NCI-H187 (cell line): ENCODE measurements around the gene ZNF407.

Experiments
- DNase-seq, 2 experiments: peaks; one replicate each; lab custom pipeline; 2025; lab: John Stamatoyannopoulos, UW

Gene ZNF407

GRCh38 chr18:74589021-74589420 lies 8.6 kb upstream of the ZNF407 start:
- DNase-seq = no peak

GRCh38 chr18:74589811-74590210 lies 7.9 kb upstream of the ZNF407 start:
- no peak for DNase-seq

GRCh38 chr18:74590671-74591070 lies 7.0 kb upstream of the ZNF407 start:
- DNase-seq = no peak

- DNase-seq = no peak
Observed at GRCh38 chr18:74595431-74595830, 2.2 kb upstream of the ZNF407 start.

- peak in 1 of 2 experiments; percentile 58 for DNase-seq
Observed at GRCh38 chr18:74597034-74597661, 522 bp upstream of the ZNF407 start.

- no peak for DNase-seq
Observed at GRCh38 chr18:74598350-74599001, 806 bp downstream of the ZNF407 start.

GRCh38 chr18:74604361-74604760 lies 6.7 kb downstream of the ZNF407 start:
- DNase-seq = no peak

GRCh38 chr18:74604774-74605173 lies 7.1 kb downstream of the ZNF407 start:
- no peak for DNase-seq

- no peak for DNase-seq
Observed at GRCh38 chr18:74608681-74609080, 11.0 kb downstream of the ZNF407 start.

GRCh38 chr18:74609535-74609934 lies 11.9 kb downstream of the ZNF407 start:
- no peak for DNase-seq

- DNase-seq = no peak
Observed at GRCh38 chr18:74610051-74610615, 12.5 kb downstream of the ZNF407 start.

GRCh38 chr18:74610860-74611259 lies 13.2 kb downstream of the ZNF407 start:
- DNase-seq = no peak

GRCh38 chr18:74611765-74612164 lies 14.1 kb downstream of the ZNF407 start:
- DNase-seq = no peak

GRCh38 chr18:74613381-74613780 lies 15.7 kb downstream of the ZNF407 start:
- no peak for DNase-seq

GRCh38 chr18:74616494-74616893 lies 18.8 kb downstream of the ZNF407 start:
- DNase-seq = no peak

- no peak for DNase-seq
Observed at GRCh38 chr18:74617486-74617885, 19.8 kb downstream of the ZNF407 start.

- DNase-seq = no peak
Observed at GRCh38 chr18:74622072-74622471, 24.4 kb downstream of the ZNF407 start.

- DNase-seq = no peak
Observed at GRCh38 chr18:74623047-74623816, 25.6 kb downstream of the ZNF407 start.

GRCh38 chr18:74624466-74624865 lies 26.8 kb downstream of the ZNF407 start:
- DNase-seq = no peak

- no peak for DNase-seq
Observed at GRCh38 chr18:74625157-74625556, 27.5 kb downstream of the ZNF407 start.

- DNase-seq = no peak
Observed at GRCh38 chr18:74626049-74626874, 28.6 kb downstream of the ZNF407 start.

GRCh38 chr18:74630804-74631203 lies 33.1 kb downstream of the ZNF407 start:
- no peak for DNase-seq
